Panc1 (cell line): Measurements from ENCODE around the gene CCDC34. TPM values are rescaled to one million over a fixed set of nuclear protein-coding genes. Genes with fewer than 3 reads are reported as not detected.

ENCODE experiments used
- ATAC-seq: fragments of 200-7000 bp; cut with Tn5 transposase; 2 replicates; pipeline ENCODE4 v1.9.1; 2020; ENCODE audit warnings: mild to moderate bottlenecking, moderate library complexity
- BruUV-seq: library from RNA; stranded (reverse); fragments of 400-500 nt; replicated peaks from 2 replicates; lab custom pipeline; 2021; lab: Mats Ljungman, UMichigan
- CTCF ChIA-PET: fragments of 300-600 bp; sonication (Branson Sonifier 250); formaldehyde crosslinking; loops from one replicate; lab custom pipeline; 2022; ENCODE audit warnings: antibody characterized with exemption; lab: Charles Lee
- POLR2A ChIA-PET: fragments of 300-600 bp; sonication (Branson Sonifier 250); formaldehyde crosslinking; loops from one replicate; lab custom pipeline; 2022; ENCODE audit warnings: antibody characterized with exemption; lab: Charles Lee
- DNase-seq: peaks from one replicate; pipeline ENCODE4 v3.0.0-alpha.2; 2010; ENCODE audit warnings: low read depth, low spot score
- H3K27ac ChIP-seq: 2 replicates; pipeline ENCODE4 v1.5.1; 2011; ENCODE audit warnings: mild to moderate bottlenecking, low read length, inconsistent platforms
- H3K27me3 ChIP-seq: fragments of 200-500 bp; sonication (Bioruptor generic); 2 replicates; pipeline ENCODE4 v1.6.0; 2014; ENCODE audit warnings: low read length, inconsistent platforms; ENCODE audit not compliant: control insufficient read depth, insufficient read depth
- H3K36me3 ChIP-seq: fragments of 200-500 bp; sonication (Bioruptor generic); 2 replicates; pipeline ENCODE4 v1.5.1; 2014; ENCODE audit warnings: inconsistent platforms, mild to moderate bottlenecking, low read length, moderate library complexity; ENCODE audit not compliant: control insufficient read depth, insufficient read depth
- H3K4me1 ChIP-seq: 2 replicates; pipeline ENCODE4 v1.5.1; 2011; ENCODE audit warnings: inconsistent platforms, mild to moderate bottlenecking, low read length, moderate library complexity; ENCODE audit not compliant: control insufficient read depth, insufficient read depth
- H3K4me3 ChIP-seq, 2 experiments: 2 replicates each; pipeline ENCODE4 v1.5.1; 2011 to 2012; ENCODE audit warnings: low read depth in 2 of 2, low read length in 2 of 2, mild to moderate bottlenecking in 2 of 2, inconsistent platforms in 1 of 2, moderate library complexity in 1 of 2
- H3K9me3 ChIP-seq: fragments of 200-500 bp; sonication (Bioruptor generic); 2 replicates; pipeline ENCODE4 v1.5.1; 2014; ENCODE audit warnings: low read depth, mild to moderate bottlenecking, inconsistent platforms, low read length, moderate library complexity; ENCODE audit not compliant: control insufficient read depth, insufficient read depth
- CTCF ChIP-seq: fragments of 450-650 bp; IDR thresholded peaks from 2 replicates; pipeline ENCODE4 v1.5.1; 2017; ENCODE audit warnings: mild to moderate bottlenecking
- POLR2AphosphoS5 ChIP-seq: IDR thresholded peaks from 2 replicates; pipeline ENCODE4 v1.6.1; 2012; ENCODE audit warnings: mild to moderate bottlenecking, low read depth, low read length, moderate library complexity
- SIN3A ChIP-seq: IDR thresholded peaks from 2 replicates; pipeline ENCODE4 v1.6.1; 2012; ENCODE audit warnings: low read depth, mild to moderate bottlenecking, low read length, moderate library complexity, borderline replicate concordance; ENCODE audit not compliant: insufficient read depth
- TCF7L2 ChIP-seq: IDR thresholded peaks from 2 replicates; pipeline ENCODE4 v1.6.1; 2011; ENCODE audit warnings: mild to moderate bottlenecking, low read depth, low read length, inconsistent platforms
- in situ Hi-C: cut with HindIII; loops from 2 replicates; pipeline ENCODE4 v1.10.0; 2016; ENCODE audit warnings: low sequenced_read_pairs, low pct_unique_long_range_greater_than_20kb
- intact Hi-C: fragments of 100-400 bp; cut with micrococcal nuclease; formaldehyde crosslinking; loops from one replicate; pipeline ENCODE4 v1.10.0; 2022; ENCODE audit not compliant: unreplicated experiment
- total RNA-seq: library from RNA; stranded (reverse); gene quantifications from one replicate; pipeline ENCODE4 v1.2.1, GENCODE V29; 2021; ENCODE audit not compliant: unreplicated experiment
- TF ChIP-seq, protein P1 (sequence below), 2 experiments: IDR thresholded peaks; 2 replicates each; pipeline ENCODE4 v1.6.1; 2011 to 2012; ENCODE audit warnings: low read depth in 2 of 2, control low read depth in 1 of 2, low read length in 1 of 2, mild to moderate bottlenecking in 1 of 2, moderate library complexity in 1 of 2; ENCODE audit not compliant: insufficient read depth in 1 of 2

The CCDC34 gene
- total RNA-seq, 1 experiment from 2014 or later, result 28.3 TPM

GRCh38 chr11:27401833-27402316 is 38.9 kb upstream of the CCDC34 start:
- in situ Hi-C loops, result no loop called here
- H3K36me3 ChIP-seq, result no peaks in the 10 kb centered on the region
- H3K9me3 ChIP-seq, result no peaks in the 10 kb centered on the region
- intact Hi-C loops, result loop anchor here (2.0 kb wide), 1 partner anchor 69 kb away; no protein-coding TSS in a partner anchor
- peak; percentile 55; the same call in 1 of the 2 replicates for TF ChIP-seq POLR2AphosphoS5
- TF ChIP-seq, protein P1, sequence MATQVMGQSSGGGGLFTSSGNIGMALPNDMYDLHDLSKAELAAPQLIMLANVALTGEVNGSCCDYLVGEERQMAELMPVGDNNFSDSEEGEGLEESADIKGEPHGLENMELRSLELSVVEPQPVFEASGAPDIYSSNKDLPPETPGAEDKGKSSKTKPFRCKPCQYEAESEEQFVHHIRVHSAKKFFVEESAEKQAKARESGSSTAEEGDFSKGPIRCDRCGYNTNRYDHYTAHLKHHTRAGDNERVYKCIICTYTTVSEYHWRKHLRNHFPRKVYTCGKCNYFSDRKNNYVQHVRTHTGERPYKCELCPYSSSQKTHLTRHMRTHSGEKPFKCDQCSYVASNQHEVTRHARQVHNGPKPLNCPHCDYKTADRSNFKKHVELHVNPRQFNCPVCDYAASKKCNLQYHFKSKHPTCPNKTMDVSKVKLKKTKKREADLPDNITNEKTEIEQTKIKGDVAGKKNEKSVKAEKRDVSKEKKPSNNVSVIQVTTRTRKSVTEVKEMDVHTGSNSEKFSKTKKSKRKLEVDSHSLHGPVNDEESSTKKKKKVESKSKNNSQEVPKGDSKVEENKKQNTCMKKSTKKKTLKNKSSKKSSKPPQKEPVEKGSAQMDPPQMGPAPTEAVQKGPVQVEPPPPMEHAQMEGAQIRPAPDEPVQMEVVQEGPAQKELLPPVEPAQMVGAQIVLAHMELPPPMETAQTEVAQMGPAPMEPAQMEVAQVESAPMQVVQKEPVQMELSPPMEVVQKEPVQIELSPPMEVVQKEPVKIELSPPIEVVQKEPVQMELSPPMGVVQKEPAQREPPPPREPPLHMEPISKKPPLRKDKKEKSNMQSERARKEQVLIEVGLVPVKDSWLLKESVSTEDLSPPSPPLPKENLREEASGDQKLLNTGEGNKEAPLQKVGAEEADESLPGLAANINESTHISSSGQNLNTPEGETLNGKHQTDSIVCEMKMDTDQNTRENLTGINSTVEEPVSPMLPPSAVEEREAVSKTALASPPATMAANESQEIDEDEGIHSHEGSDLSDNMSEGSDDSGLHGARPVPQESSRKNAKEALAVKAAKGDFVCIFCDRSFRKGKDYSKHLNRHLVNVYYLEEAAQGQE (IDR thresholded peaks at IDR 0.05; ENCODE audit: insufficient read depth in 1 of 2, low read depth in 2 of 2, low read length in 1 of 2), result no peak
- H3K27me3 ChIP-seq, result no peaks in the 10 kb centered on the region
- peaks cover 40% of the 10 kb centered on the region for H3K4me1 ChIP-seq
- ATAC-seq, result peak; percentile 93
- POLR2A ChIA-PET, result no interaction called here
- peak; percentile 91 for DNase-seq
- CTCF ChIA-PET, result no interaction called here
- no TSS peak for BruUV-seq
- H3K4me3 ChIP-seq, result peak overlapping the region in 1 of 2 experiments; percentile 36; a peak in 2 of 4 replicates
- H3K27ac ChIP-seq, result peak overlapping the region; percentile 87

- ATAC-seq (no peak; the same call in 1 of the 2 replicates), DNase-seq (no peak)
- POLR2A ChIA-PET, result no interaction called here
- TF ChIP-seq TCF7L2 (no peak), POLR2AphosphoS5 (no peak), CTCF (no peak), SIN3A (no peak)
- TF ChIP-seq, protein P1 (IDR thresholded peaks at IDR 0.05; ENCODE audit: insufficient read depth in 1 of 2, low read depth in 2 of 2, low read length in 1 of 2), result no peak
- in situ Hi-C loops (no loop called here), intact Hi-C loops (loop anchor here (2.0 kb wide), 1 partner anchor 69 kb away; no protein-coding TSS in a partner anchor)
- peaks cover 45% of the 10 kb centered on the region for H3K4me1 ChIP-seq
- CTCF ChIA-PET, result no interaction called here
- H3K27ac ChIP-seq, result peak overlapping the region; percentile 87
- BruUV-seq, result no TSS peak
- no peaks in the 10 kb centered on the region for H3K27me3 ChIP-seq
- H3K4me3 ChIP-seq, result peak overlapping the region in 1 of 2 experiments; percentile 36; a peak in 1 of 4 replicates
- H3K36me3 ChIP-seq, result no peaks in the 10 kb centered on the region
- H3K9me3 ChIP-seq, result no peaks in the 10 kb centered on the region
Measured at GRCh38 chr11:27401280-27401832, 38.3 kb upstream of the CCDC34 start.
